ENCODE measurements around the gene VEZF1. TPM values are rescaled to one million over a fixed set of nuclear protein-coding genes. Genes with fewer than 3 reads are reported as not detected.

The VEZF1 gene
- total RNA-seq, 1 donor from 2014 or later: 60.8 TPM

DNA sequence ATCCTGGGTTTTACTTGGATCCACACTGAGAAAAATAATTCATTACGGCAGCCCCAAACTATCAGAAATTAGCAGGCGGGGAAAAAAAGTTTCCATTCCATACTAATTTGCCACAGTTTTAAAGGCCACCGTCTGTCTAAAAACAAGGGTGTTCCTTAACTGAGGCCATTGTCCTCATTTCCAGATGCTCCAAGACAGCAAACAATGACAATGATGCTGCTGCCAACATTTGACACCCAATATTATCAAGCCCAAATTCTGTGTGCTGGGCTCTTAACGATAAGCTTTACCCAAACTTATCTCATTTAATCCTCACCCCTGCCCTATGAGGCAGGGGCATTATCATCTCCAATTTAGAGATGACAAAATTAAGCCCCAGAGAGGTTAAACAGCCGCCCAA is 59.1 kb downstream of the VEZF1 start:
- peak; percentile 32 for DNase-seq

- peak; percentile 93 for DNase-seq
These were observed 60.9 kb downstream of the VEZF1 start for GRCh38 chr17:57927048-57927723.

DNA sequence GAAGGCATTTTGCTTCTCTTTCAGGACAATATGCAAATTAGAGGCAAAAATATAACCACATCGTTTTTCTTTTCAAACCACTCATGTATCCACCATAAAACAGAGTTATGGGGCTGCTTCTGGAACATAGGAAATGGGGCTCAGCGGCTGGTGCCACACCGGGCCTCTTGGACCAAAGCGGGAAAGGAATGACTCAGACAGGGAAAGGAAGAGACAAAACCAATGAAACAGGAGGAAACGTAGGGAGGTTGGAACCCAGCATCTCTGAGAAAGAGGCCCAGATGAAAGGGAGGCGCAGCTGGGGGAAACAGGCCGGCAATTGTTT is 61.4 kb downstream of the VEZF1 start:
- DNase-seq: no peak

- DNase-seq: peak; percentile 22
These were observed 62.6 kb downstream of the VEZF1 start for GRCh38 chr17:57925361-57925990.

GRCh38 chr17:57924677-57925076 is 63.4 kb downstream of the VEZF1 start:
- DNase-seq: peak; percentile 83

Small RNA genes within 50 kb of the gene (small RNA-seq; reads per million reads assigned to genes)
- not detected for gene AC015813.4 (ENCODE audit: low replicate concordance)

Other genes starting within 250 kb of the VEZF1 start
- not detected for gene CCDC182, start 243.0 kb downstream of the VEZF1 start, total RNA-seq
- gene MRPS23, start 138.2 kb downstream of the VEZF1 start, total RNA-seq: 15.3 TPM
- 24.8 TPM for gene CUEDC1, start 32.8 kb downstream of the VEZF1 start, total RNA-seq
- 268 TPM for gene SRSF1, start 19.0 kb upstream of the VEZF1 start, total RNA-seq
- gene DYNLL2, start 95.2 kb upstream of the VEZF1 start, total RNA-seq: 21.6 TPM
- not detected for gene OR4D1, start 160.1 kb upstream of the VEZF1 start, total RNA-seq
- gene OR4D2, start 178.7 kb upstream of the VEZF1 start, total RNA-seq: not detected
- not detected for gene EPX, start 204.5 kb upstream of the VEZF1 start, total RNA-seq
- gene MKS1, start 231.0 kb upstream of the VEZF1 start, total RNA-seq: 11.5 TPM